ENCODE data around the gene RNASE7.
"Not testable (repeated sequence)": the region's sequence is repeated elsewhere in the genome, so short reads cannot be mapped to it uniquely, and the experiment has no call there.

Gene RNASE7

DNA sequence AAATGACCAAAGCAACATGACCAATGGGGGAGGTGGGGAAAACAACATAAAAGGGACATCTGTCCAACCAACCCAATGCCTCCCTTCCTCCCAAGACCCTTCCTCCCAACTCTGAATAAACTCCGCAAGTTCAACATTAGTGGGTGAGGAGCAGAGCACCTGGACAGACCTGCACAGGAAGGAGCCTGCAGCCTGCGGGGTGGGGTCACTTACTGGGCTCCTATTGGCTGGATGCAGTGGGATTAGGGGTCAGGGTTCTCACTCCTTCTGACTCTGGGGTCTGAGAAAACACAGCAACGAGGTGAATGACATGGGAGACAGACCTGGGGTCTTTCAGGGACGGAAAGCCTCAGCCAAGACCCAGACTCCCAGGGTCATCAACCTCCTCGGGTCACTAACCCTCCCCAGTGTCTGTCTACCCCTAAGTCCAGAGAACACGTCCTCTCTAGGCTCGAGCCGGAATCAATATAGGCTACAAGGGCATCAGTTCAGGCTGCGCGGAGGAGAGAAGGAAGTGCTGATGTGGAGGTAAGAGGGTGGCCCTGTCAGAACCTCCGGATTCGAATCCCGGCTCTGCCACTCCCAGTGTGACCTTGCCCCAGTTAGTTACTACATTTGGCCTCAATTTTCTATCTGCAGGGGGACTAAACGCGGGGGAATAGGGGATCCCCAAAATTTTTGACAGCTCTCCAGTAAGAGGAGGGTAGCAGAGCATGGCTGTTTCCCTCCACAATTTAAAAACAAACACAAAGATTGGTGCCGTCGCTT is 18.2 kb upstream of the RNASE7 start:
- DNase-seq, result peak in 1 of 2 donors; percentile 20

- peak; percentile 83 for DNase-seq
Observed at GRCh38 chr14:21024585-21025370, 17.4 kb upstream of the RNASE7 start, which contains the start of gene NDRG2. TSS of gene NDRG2 (minus strand) at chr14:21025061. CDS start at chr14:21023315, 1,746 bp downstream.

- no peak for DNase-seq
Observed at GRCh38 chr14:21025371-21026273, 16.5 kb upstream of the RNASE7 start.

DNA sequence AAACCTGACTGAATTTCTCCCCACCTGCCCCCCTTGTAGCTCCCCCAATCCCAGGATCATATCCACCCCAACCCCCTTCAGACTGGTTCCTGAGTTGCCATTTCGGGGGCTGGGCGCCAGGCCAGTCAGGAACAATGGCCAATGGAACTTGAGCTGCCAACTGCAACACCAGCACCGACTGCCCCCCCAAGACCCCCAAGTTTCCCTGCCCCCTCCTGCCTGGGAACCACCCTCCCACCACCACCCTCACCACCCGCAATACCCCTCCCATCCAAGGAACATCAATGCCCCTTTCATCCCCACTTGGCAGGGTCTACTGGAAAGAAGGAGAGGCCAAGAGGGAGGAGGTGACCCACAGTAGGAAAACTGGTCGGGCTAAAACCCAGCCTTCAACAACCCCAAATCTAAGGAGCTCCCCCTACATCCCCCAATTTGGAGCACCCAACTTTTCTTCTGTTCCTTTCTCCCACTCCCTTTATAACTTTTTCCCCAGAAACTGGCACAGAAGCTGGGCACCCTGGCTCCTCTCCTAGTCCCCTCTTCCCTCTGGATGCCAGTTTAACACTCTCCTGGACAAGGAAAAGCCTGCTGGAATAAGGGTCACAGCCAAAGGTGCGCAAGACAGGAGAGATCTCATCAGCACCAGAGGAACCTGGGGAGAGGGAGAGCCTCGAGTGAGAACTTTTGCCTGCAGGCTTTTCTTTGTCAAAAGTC is 15.7 kb upstream of the RNASE7 start:
- no peak for DNase-seq

GRCh38 chr14:21026988-21027315 is 15.2 kb upstream of the RNASE7 start:
- DNase-seq, result no peak

DNA sequence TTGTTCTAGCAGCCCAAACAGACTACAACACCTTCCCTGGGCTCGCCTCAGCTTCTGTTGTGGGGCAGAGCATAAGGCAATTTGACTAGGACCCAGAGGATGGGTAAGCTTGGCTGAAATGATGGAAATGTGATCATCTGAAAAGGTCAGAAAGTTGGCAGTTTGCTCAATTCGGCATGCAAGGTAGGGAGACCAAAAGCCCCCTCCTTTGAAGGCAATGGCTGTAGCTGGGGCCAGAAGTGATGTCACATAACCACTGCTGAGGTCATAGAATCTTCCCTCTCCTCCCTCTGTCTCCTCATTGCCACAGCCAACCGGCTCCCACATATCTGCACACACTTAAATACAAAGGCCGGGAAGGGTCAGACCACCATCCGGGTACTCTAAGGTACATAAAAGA is 12.2 kb upstream of the RNASE7 start, which contains the start of gene TPPP2:
TPPP2 (plus strand) TSS at position 301 of the 400 bp plus-strand sequence. CDS start 365 bp downstream, outside the sequence.
- DNase-seq, result no peak

- no peak for DNase-seq
Observed at GRCh38 chr14:21030531-21030930, 11.6 kb upstream of the RNASE7 start.

- no peak for DNase-seq
Observed at GRCh38 chr14:21032326-21033132, 9.6 kb upstream of the RNASE7 start.

DNA sequence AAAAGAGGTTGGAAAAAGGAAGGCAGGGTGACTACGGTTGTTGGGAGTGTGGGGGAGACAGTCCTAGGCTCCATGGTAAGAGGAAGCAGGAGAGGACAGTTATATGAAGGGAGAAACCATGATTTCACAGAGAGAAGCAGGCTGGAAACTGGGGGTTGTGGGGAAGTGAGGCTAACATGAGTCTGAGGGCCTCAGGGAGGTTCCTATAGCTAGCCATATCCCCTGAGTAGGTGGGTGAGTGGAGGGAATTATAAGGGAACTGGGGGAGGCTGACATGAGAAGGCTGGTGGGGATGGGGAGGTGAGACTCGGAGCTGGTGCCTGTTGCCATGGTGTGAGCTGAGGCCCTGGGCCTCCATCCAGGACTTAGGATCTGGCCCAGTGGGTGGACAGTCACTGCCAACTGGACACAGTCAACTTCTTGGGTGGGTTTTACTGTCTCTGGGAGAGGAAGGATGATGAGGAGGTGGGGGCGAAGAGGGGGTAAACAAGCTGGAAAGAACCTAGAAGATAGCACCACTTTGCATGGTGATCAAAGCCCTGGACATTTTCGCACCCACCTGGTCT is 8.9 kb upstream of the RNASE7 start:
- DNase-seq, result no peak

DNA sequence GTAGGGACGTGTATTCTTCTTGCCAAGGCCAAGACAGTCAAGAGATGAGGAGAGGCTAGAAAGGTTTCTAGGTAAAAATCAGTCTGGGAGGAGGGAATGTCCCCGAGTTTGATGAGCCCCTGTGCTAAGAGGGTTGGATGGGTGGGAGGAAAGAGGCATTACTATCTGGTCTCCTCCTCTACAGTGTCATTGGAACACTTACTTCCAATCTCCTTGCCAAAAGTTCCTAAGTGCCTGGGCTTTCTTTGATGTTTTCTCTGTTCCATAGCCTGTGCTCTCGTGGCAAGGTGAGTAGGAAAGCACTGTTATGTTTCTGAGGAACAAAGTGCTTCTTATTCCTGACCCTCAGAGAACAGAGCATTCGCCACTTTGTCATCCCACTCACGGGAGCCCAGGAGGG is 7.5 kb upstream of the RNASE7 start, which contains the start of gene RNASE13:
RNASE13 (minus strand) TSS at position 101 of the 400 bp plus-strand sequence. CDS start 519 bp downstream, outside the sequence.
- DNase-seq, result no peak

- no peak for DNase-seq
Observed at GRCh38 chr14:21036751-21037150, 5.4 kb upstream of the RNASE7 start.

GRCh38 chr14:21037156-21037555 is 5.0 kb upstream of the RNASE7 start:
- no peak for DNase-seq

GRCh38 chr14:21038441-21039422 is 3.4 kb upstream of the RNASE7 start:
- no peak for DNase-seq

- DNase-seq, result peak; percentile 28 to 55
Observed at GRCh38 chr14:21039585-21040369, 2.4 kb upstream of the RNASE7 start.

DNA sequence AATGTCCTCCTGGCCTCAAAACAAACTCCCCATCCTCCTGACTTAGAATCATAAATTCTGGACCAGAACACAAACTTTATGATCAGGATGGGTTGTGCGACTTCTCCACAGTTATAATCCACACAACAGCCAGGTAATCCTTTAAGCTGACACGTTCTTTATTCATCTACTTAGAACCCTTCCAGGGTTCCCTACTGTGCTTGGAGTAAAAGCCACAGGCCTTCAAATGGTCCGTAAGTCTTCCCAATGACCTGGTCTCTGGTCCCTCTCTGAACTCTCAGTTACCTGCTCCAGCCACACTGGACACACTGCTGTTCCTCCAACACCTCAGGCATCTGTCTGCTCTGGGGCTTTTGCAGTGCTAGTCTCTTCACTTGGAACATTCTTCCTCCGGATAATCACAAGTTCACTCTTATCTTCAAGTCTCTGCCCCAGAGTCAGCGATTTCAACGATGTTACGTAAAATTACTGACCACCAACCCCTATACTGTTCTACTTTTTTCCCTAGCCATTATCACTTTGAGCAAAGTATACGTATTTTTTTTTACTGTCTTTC is 1.7 kb upstream of the RNASE7 start:
- DNase-seq, result no peak

DNA sequence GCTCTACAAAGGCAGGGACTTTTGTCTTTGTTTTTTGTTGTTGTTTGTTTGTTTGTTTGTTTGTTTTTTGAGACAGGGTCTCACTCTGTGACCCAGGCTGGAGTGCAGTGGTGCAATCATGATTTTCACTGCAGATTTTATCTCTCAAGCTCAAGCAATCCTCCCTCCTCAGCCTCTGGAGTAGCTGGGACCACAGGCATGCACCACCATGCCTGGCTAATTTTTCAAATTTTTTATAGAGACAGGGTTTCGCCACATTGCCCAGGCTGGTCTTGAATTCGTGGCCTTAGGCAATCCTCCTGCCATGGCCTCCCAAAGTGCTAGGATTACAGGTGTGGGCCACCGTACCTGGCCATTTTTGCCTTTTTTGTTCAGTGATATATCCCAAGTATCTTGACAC is 1.2 kb upstream of the RNASE7 start:
- DNase-seq, result not testable (repeated sequence)

GRCh38 chr14:21042918-21043317 is 756 bp downstream of the RNASE7 start:
- no peak for DNase-seq

GRCh38 chr14:21043387-21043973 is 1.3 kb downstream of the RNASE7 start:
- DNase-seq, result no peak

Measured in CD4-positive, alpha-beta T cell treated with Interleukin-1 beta for 1 hour (primary cell).